Posterior cingulate gyrus (tissue), 11 donors: ENCODE results near the gene FAM90A26.
A peak's percentile ranks its signal among the peaks of the same experiment; 100 is the strongest.
"Not testable (repeated sequence)": the region's sequence is repeated elsewhere in the genome, so short reads cannot be mapped to it uniquely, and the experiment has no call there.

Source experiments
- DNase-seq, 10 donors: peaks; one replicate each; pipeline versions ENCODE4 v3.0.0 to v3.0.0-alpha.2; 2020 to 2021; ENCODE audit warnings: mixed read lengths in 3 of 10
- intact Hi-C: fragments of 100-400 bp; cut with DNase I; formaldehyde crosslinking; loops from one replicate; pipeline ENCODE4 v1.15.1; 2023

Gene FAM90A26

GRCh38 chr4:9155101-9155886, 14.9 kb upstream of the FAM90A26 start:
- intact Hi-C loops, result not testable (repeated sequence)
- DNase-seq, result peak in 2 of 10 donors; percentile 14 to 74

- intact Hi-C loops, result not testable (repeated sequence)
- DNase-seq, result peak in 3 of 10 donors; percentile 14 to 92 (median 75)
Measured at GRCh38 chr4:9158392-9158791, 11.8 kb upstream of the FAM90A26 start.

- intact Hi-C loops, DNase-seq: not testable (repeated sequence)
Measured at GRCh38 chr4:9160046-9160445, 10.2 kb upstream of the FAM90A26 start.

DNA sequence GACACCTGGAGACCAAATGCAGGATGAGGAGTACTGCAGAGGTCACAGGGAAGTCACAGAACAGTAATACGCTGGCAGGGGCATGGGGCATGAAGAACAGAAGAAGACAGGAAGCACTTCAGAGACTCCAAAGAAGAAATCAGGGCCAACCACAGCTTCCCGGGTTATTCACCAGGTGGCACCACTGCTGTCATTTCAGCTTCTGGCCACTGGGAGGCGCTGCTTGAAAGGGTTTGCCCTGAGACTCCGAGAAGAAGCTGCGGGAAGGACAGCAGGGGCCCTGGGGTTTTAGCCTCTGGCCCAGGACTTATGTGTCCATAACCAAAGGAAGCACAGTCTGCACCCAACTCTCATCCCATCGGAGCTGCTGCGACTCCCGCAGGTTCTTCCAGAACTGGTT, 4.2 kb upstream of the FAM90A26 start:
- DNase-seq, result peak in 1 of 10 donors; percentile 49
- intact Hi-C loops, result not testable (repeated sequence)

DNA sequence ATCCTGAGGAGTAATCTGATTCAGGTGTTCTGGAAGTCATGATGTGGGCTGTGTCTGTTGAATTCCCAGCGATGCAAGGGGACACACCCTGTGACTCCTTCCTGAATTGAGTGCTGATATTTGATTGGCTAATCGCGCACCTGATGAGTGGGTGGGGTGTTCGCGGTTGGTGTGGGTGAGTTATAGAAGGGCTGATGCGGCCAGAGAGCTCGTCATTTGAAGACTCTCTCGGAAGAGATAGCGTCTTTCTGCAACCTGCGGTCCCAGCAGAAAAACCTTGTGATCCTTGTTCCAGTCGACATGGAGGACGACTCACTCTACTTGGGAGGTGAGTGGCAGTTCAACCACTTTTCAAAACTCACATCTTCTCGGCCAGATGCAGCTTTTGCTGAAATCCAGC, 40.1 kb downstream of the FAM90A26 start, which contains the start of gene USP17L10:
USP17L10 (plus strand) TSS at position 301 of the 400 bp plus-strand sequence; CDS start at position 301, 0 bp downstream.
- intact Hi-C loops, DNase-seq: not testable (repeated sequence)

GRCh38 chr4:9214701-9215100, 44.5 kb downstream of the FAM90A26 start:
- peak in 6 of 10 donors; percentile 0 to 82 (median 9) for DNase-seq
- intact Hi-C loops, result not testable (repeated sequence)

GRCh38 chr4:9215105-9215504, 44.9 kb downstream of the FAM90A26 start, which contains the start of gene USP17L11:
Gene USP17L11, plus strand, starts transcription at chr4:9215405. Its CDS starts 0 bp downstream, at chr4:9215405.
- intact Hi-C loops, DNase-seq: not testable (repeated sequence)

- intact Hi-C loops, result not testable (repeated sequence)
Measured at GRCh38 chr4:9219852-9220251, 49.6 kb downstream of the FAM90A26 start, which contains the start of gene USP17L12. Gene USP17L12, plus strand, starts transcription at chr4:9220152. Its CDS starts 0 bp downstream, at chr4:9220152.

GRCh38 chr4:9224596-9224995, 54.4 kb downstream of the FAM90A26 start, which contains the start of gene USP17L13:
Gene USP17L13, plus strand, starts transcription at chr4:9224896. Its CDS starts 0 bp downstream, at chr4:9224896.
- intact Hi-C loops, DNase-seq: not testable (repeated sequence)

More at GRCh38 chr4:9219852-9220251, 49.6 kb downstream of the FAM90A26 start, which contains the start of gene USP17L12:
- DNase-seq, result not testable (repeated sequence)
